Gastrocnemius medialis (tissue), 4 donors: Measurements from ENCODE around the gene MAN2A1. TPM values are rescaled to one million over a fixed set of nuclear protein-coding genes. Genes with fewer than 3 reads are reported as not detected.

Experiments
- ATAC-seq, 2 donors: fragments of 150-250 bp; one replicate each; pipeline ENCODE4 v1.9.1; 2016
- DNase-seq, 2 donors: peaks; one replicate each; pipeline ENCODE4 v3.0.0-alpha.2; 2019
- H3K27ac ChIP-seq, 4 donors: fragments of 200-600 bp; sonication (generic); 1 replicate in 1 of 4; 2 replicates in 3 of 4; pipeline ENCODE4 v1.5.1; 2016 to 2018; ENCODE audit warnings: mild to moderate bottlenecking in 2 of 4, moderate library complexity in 1 of 4
- H3K27me3 ChIP-seq, 3 donors: fragments of 200-600 bp; sonication (generic) in 2 of 3; 1 replicate in 1 of 3; 2 replicates in 2 of 3; pipeline versions ENCODE4 v1.5.1 to v1.6.0; 2016 to 2019; ENCODE audit warnings: mild to moderate bottlenecking in 1 of 3, moderate library complexity in 1 of 3
- H3K36me3 ChIP-seq, 2 donors: fragments of 200-600 bp; sonication (generic) in 1 of 2; one replicate each; pipeline ENCODE4 v1.5.1; 2017 to 2018
- H3K4me1 ChIP-seq, 2 donors: fragments of 200-600 bp; sonication (generic) in 1 of 2; one replicate each; pipeline ENCODE4 v1.5.1; 2016 to 2017; ENCODE audit warnings: mild to moderate bottlenecking in 2 of 2
- H3K4me3 ChIP-seq, 4 donors: fragments of 200-600 bp; sonication (generic) in 3 of 4; 1 replicate in 1 of 4; 2 replicates in 3 of 4; pipeline ENCODE4 v1.5.1; 2016 to 2019; ENCODE audit warnings: mild to moderate bottlenecking in 2 of 4
- H3K9me3 ChIP-seq, 3 donors: fragments of 200-600 bp; sonication (generic) in 2 of 3; 1 replicate in 1 of 3; 2 replicates in 2 of 3; pipeline ENCODE4 v1.5.1; 2016 to 2019
- POLR2A ChIP-seq, 2 donors: fragments of 450-650 bp; IDR thresholded peaks; one replicate each; pipeline ENCODE4 v1.6.1; 2017; ENCODE audit warnings: antibody characterized with exemption in 2 of 2, mild to moderate bottlenecking in 2 of 2, moderate library complexity in 2 of 2
- in situ Hi-C, 4 donors: fragments of 200-750 bp; cut with MboI; loops; one replicate each; pipeline versions ENCODE4 v1.15.0 to v1.8.0; 2017; ENCODE audit warnings: low sequenced_read_pairs in 4 of 4
- intact Hi-C: fragments of 100-400 bp; cut with DNase I; formaldehyde crosslinking; loops from one replicate; pipeline ENCODE4 v1.15.1; 2023; ENCODE audit warnings: low total_unique reads
- total RNA-seq, 4 donors: library from RNA; depleted of rRNA; stranded (reverse); fragments of >200 nt; gene quantifications; one replicate each; pipeline versions ENCODE4 v1.1.0 to v1.2.3, GENCODE V29; 2016
- TF ChIP-seq, protein P1 (sequence below), 5 experiments: fragments of 450-650 bp in 3 of 5; fragments of 200-600 bp in 2 of 5; sonication (generic) in 2 of 5; IDR thresholded peaks in 4 of 5; conservative IDR thresholded peaks in 1 of 5; 1 replicate in 4 of 5; 2 replicates in 1 of 5; pipeline ENCODE4 v1.5.1; 2016 to 2019; ENCODE audit warnings: antibody characterized with exemption in 5 of 5, mild to moderate bottlenecking in 3 of 5, moderate library complexity in 3 of 5

The MAN2A1 gene
- total RNA-seq, 4 donors from 2014 or later: 15.0 to 28.6 (median 19.8) TPM

DNA sequence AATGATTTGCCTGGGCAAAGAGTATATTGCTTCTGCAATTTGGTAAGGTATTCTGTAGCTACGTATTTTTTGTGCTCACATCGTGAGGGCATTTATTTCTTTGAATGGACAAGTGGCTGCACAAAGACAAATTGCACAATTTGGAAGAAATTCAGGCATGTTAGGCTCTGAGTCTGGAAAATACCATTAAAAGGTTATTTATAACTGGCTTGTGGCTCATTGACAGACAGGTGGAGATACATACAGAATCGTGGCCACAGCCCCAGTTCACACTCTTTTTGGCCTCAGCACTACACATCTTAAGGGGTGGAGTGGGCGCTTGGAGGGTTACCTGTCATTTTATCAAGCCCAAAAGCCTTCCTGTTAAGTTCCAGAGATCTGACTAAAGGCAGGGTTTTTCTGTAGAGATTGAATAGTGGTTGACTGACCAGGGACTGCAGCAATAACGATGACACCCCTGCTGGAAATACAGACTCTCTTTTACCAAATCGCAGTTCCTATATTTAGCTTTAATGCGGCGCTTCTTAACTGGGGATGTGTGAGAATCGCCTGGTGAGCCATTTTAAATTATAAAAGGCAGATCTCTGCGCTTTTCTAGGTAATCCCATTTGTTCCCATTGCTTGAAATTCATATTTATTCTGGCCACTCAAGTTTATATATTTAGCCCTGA lies 14.7 kb downstream of the MAN2A1 start:
- Histone ChIP-seq H3K4me1 (peaks cover 52 to 55% of the 10 kb centered on the region in 2 donors), H3K27ac (peak overlapping the region; percentile 62 to 79 (median 76)), H3K27me3 (no peaks in the 10 kb centered on the region), H3K36me3 (no peaks in the 10 kb centered on the region), H3K4me3 (peak overlapping the region in 3 of 4 donors; percentile 14 to 21 (median 18)), H3K9me3 (no peaks in the 10 kb centered on the region)
- in situ Hi-C loops: no loop called here
- peak; percentile 56 to 73 for ATAC-seq
- DNase-seq: no peak
- TF ChIP-seq, protein P1, sequence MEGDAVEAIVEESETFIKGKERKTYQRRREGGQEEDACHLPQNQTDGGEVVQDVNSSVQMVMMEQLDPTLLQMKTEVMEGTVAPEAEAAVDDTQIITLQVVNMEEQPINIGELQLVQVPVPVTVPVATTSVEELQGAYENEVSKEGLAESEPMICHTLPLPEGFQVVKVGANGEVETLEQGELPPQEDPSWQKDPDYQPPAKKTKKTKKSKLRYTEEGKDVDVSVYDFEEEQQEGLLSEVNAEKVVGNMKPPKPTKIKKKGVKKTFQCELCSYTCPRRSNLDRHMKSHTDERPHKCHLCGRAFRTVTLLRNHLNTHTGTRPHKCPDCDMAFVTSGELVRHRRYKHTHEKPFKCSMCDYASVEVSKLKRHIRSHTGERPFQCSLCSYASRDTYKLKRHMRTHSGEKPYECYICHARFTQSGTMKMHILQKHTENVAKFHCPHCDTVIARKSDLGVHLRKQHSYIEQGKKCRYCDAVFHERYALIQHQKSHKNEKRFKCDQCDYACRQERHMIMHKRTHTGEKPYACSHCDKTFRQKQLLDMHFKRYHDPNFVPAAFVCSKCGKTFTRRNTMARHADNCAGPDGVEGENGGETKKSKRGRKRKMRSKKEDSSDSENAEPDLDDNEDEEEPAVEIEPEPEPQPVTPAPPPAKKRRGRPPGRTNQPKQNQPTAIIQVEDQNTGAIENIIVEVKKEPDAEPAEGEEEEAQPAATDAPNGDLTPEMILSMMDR (IDR thresholded peaks at IDR 0.05 in 4 of 5, conservative IDR thresholded peaks at IDR 0.05 in 1 of 5): no peak
- no peak for TF ChIP-seq POLR2A (IDR thresholded peaks at IDR 0.05)
- intact Hi-C loops: no loop called here

GRCh38 chr5:109705596-109705995 lies 15.9 kb downstream of the MAN2A1 start:
- no peaks in the 10 kb centered on the region for H3K27me3 ChIP-seq
- TF ChIP-seq, protein P1 (IDR thresholded peaks at IDR 0.05 in 4 of 5, conservative IDR thresholded peaks at IDR 0.05 in 1 of 5): no peak
- no peak for TF ChIP-seq POLR2A (IDR thresholded peaks at IDR 0.05)
- intact Hi-C loops: no loop called here
- no peak for ATAC-seq
- no peaks in the 10 kb centered on the region for H3K36me3 ChIP-seq
- in situ Hi-C loops: no loop called here
- no peak overlapping the region for H3K4me3 ChIP-seq
- peaks cover 52 to 55% of the 10 kb centered on the region in 2 donors for H3K4me1 ChIP-seq
- no peaks in the 10 kb centered on the region for H3K9me3 ChIP-seq
- peak overlapping the region in 3 of 4 donors; percentile 75 to 79 (median 77) for H3K27ac ChIP-seq
- no peak for DNase-seq

DNA sequence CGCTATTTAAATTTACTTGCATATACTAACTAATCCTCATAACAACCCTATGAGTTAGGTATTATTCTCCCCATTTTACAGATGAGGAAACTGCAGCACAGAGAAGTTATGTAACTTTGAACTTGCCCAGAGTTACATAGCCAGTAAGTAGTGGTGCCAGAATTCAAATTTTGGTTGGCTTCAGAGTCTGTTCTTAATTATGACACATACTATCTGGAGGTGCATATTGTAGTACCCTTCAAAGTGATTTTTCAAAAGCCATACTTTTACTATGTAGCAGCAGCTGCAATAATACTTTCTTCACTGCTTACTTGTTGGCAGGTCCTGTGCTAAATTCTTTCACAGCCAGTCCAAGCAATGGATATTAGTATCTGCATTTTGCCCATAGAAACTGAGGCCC lies 16.4 kb downstream of the MAN2A1 start:
- peaks cover 49 to 53% of the 10 kb centered on the region in 2 donors for H3K4me1 ChIP-seq
- no peaks in the 10 kb centered on the region for H3K27me3 ChIP-seq
- no peaks in the 10 kb centered on the region for H3K9me3 ChIP-seq
- no peak overlapping the region for H3K4me3 ChIP-seq
- DNase-seq (no peak), ATAC-seq (no peak)
- in situ Hi-C loops: no loop called here
- peak overlapping the region in 1 of 4 donors; percentile 15 for H3K27ac ChIP-seq
- H3K36me3 ChIP-seq: no peaks in the 10 kb centered on the region
- intact Hi-C loops: no loop called here
- TF ChIP-seq, protein P1 (IDR thresholded peaks at IDR 0.05 in 4 of 5, conservative IDR thresholded peaks at IDR 0.05 in 1 of 5): no peak
- TF ChIP-seq POLR2A (IDR thresholded peaks at IDR 0.05): no peak

DNA sequence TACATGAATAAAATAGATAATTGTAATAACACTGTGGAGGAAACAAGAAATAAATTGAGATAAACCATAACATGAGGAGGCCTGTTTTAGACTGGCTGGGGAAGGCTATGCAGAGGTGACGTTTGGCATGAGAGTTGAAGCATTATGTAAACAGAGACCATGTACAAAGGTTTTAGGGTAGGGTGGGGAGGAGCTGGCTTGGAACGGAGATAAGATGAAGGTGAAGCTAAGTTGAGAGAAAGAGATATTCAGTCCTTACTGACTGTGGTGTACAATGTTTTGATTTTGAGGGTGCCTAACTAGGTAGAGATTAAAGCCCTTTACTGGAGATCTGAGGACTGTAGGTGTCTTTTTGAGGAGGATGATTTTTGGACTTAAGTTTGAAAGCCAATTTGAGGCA lies 17.8 kb downstream of the MAN2A1 start:
- DNase-seq: no peak
- Histone ChIP-seq H3K4me1 (peaks cover 44 to 48% of the 10 kb centered on the region in 2 donors), H3K27ac (peak overlapping the region in 1 of 4 donors; percentile 15), H3K36me3 (no peaks in the 10 kb centered on the region), H3K27me3 (no peaks in the 10 kb centered on the region), H3K9me3 (no peaks in the 10 kb centered on the region), H3K4me3 (no peak overlapping the region)
- in situ Hi-C loops: no loop called here
- intact Hi-C loops: no loop called here
- TF ChIP-seq POLR2A (IDR thresholded peaks at IDR 0.05): no peak
- TF ChIP-seq, protein P1 (IDR thresholded peaks at IDR 0.05 in 4 of 5, conservative IDR thresholded peaks at IDR 0.05 in 1 of 5): no peak
- ATAC-seq: no peak
